IMR-90 (cell line): ENCODE results near the gene RIMOC1. TPM values are rescaled to one million over a fixed set of nuclear protein-coding genes. Genes with fewer than 3 reads are reported as not detected.
A peak's percentile ranks its signal among the peaks of the same experiment; 100 is the strongest.

Experiments
- ATAC-seq: fragments of 200-7000 bp; cut with Tn5 transposase; 2 replicates; pipeline ENCODE4 v1.9.1; 2020; ENCODE audit warnings: low read depth, mild to moderate bottlenecking, moderate library complexity
- Bru-seq: library from RNA; stranded (reverse); fragments of 400-500 nt; gene quantifications from one replicate; lab custom pipeline; 2021; lab: Mats Ljungman, UMichigan
- BruChase-seq, 2 experiments: library from RNA; stranded (reverse); fragments of 400-500 nt; gene quantifications; one replicate each; lab custom pipeline; 2021; lab: Mats Ljungman, UMichigan
- BruUV-seq: library from RNA; stranded (reverse); fragments of 400-500 nt; replicated peaks from 2 replicates; lab custom pipeline; 2021; lab: Mats Ljungman, UMichigan
- CTCF ChIA-PET: fragments of 300-600 bp; formaldehyde crosslinking; extraction: SDS; loops from one replicate; lab custom pipeline; 2021; ENCODE audit warnings: antibody characterized with exemption; lab: Yijun Ruan, JAX
- POLR2A ChIA-PET: fragments of 300-600 bp; sonication (Branson Sonifier 250); formaldehyde crosslinking; loops from one replicate; lab custom pipeline; 2022; ENCODE audit warnings: antibody characterized with exemption; ENCODE audit not compliant: unreplicated experiment; lab: Charles Lee
- DNase-seq: peaks from one replicate; pipeline ENCODE4 v3.0.0; 2013
- H2AFZ ChIP-seq: replicated peaks from 2 replicates; pipeline ENCODE3; 2013; ENCODE audit warnings: low read length, mild to moderate bottlenecking; ENCODE audit not compliant: poor library complexity
- H2AK5ac ChIP-seq: 2 replicates; pipeline ENCODE4 v1.6.1; 2013; ENCODE audit warnings: low read depth, low read length, inconsistent platforms
- H2AK9ac ChIP-seq: replicated peaks from 2 replicates; pipeline ENCODE3; 2013; ENCODE audit warnings: mild to moderate bottlenecking, low read depth, low read length, moderate library complexity; ENCODE audit not compliant: poor library complexity
- H2BK120ac ChIP-seq: 2 replicates; pipeline ENCODE4 v1.6.1; 2013; ENCODE audit warnings: low read depth, low read length, inconsistent platforms
- H2BK15ac ChIP-seq: 3 replicates; pipeline ENCODE4 v1.6.1; 2013; ENCODE audit warnings: low read depth, low read length, inconsistent platforms
- H2BK20ac ChIP-seq: 2 replicates; pipeline ENCODE4 v1.6.1; 2013; ENCODE audit warnings: low read depth, mild to moderate bottlenecking, inconsistent platforms, low read length, moderate library complexity
- H2BK5ac ChIP-seq: 2 replicates; pipeline ENCODE4 v1.6.1; 2013; ENCODE audit warnings: mild to moderate bottlenecking, low read depth, low read length, inconsistent platforms; ENCODE audit not compliant: poor library complexity, severe bottlenecking
- H3K14ac ChIP-seq: replicated peaks from 2 replicates; pipeline ENCODE4 v1.6.1; 2013; ENCODE audit warnings: low read depth, low read length, inconsistent platforms
- H3K18ac ChIP-seq: 2 replicates; pipeline ENCODE4 v1.6.1; 2013; ENCODE audit warnings: low read depth, low read length, control low read depth
- H3K23ac ChIP-seq: 2 replicates; pipeline ENCODE4 v1.6.1; 2013; ENCODE audit warnings: low read depth, low read length, inconsistent platforms
- H3K27ac ChIP-seq: 2 replicates; pipeline ENCODE4 v1.5.1; 2013; ENCODE audit warnings: mild to moderate bottlenecking, control low read depth, low read length; ENCODE audit not compliant: insufficient read depth
- H3K27me3 ChIP-seq: 2 replicates; pipeline ENCODE4 v1.6.1; 2013; ENCODE audit warnings: low read length; ENCODE audit not compliant: control insufficient read depth, insufficient read depth
- H3K36me3 ChIP-seq: 2 replicates; pipeline ENCODE4 v1.6.1; 2013; ENCODE audit warnings: low read length, mixed read lengths; ENCODE audit not compliant: control insufficient read depth, insufficient read depth
- H3K4ac ChIP-seq: 2 replicates; pipeline ENCODE4 v1.6.1; 2013; ENCODE audit warnings: low read depth, low read length, inconsistent platforms
- H3K4me1 ChIP-seq: 2 replicates; pipeline ENCODE4 v1.6.1; 2013; ENCODE audit warnings: low read length, mixed read lengths; ENCODE audit not compliant: control insufficient read depth, insufficient read depth
- H3K4me2 ChIP-seq: 2 replicates; pipeline ENCODE4 v1.6.1; 2013; ENCODE audit warnings: low read depth, mild to moderate bottlenecking, control low read depth, low read length, moderate library complexity
- H3K4me3 ChIP-seq: 2 replicates; pipeline ENCODE4 v1.5.1; 2013; ENCODE audit warnings: low read depth, mild to moderate bottlenecking, control low read depth, low read length, moderate library complexity; ENCODE audit not compliant: insufficient read depth
- H3K56ac ChIP-seq: 2 replicates; pipeline ENCODE4 v1.6.1; 2013; ENCODE audit warnings: low read length, inconsistent platforms; ENCODE audit not compliant: insufficient read depth; ENCODE audit errors: extremely low read depth
- H3K79me1 ChIP-seq, 2 experiments: 2 replicates each; pipeline ENCODE4 v1.6.1; 2013; ENCODE audit warnings: low read length in 2 of 2, inconsistent platforms in 1 of 2, low read depth in 1 of 2
- H3K9ac ChIP-seq: 2 replicates; pipeline ENCODE4 v1.6.1; 2013; ENCODE audit warnings: low read depth, low read length, control low read depth
- H3K9me1 ChIP-seq: 2 replicates; pipeline ENCODE4 v1.6.1; 2013; ENCODE audit warnings: low read length, inconsistent platforms; ENCODE audit not compliant: insufficient read depth
- H3K9me3 ChIP-seq: 2 replicates; pipeline ENCODE4 v1.6.1; 2013; ENCODE audit warnings: low read length; ENCODE audit not compliant: control insufficient read depth, insufficient read depth
- H4K20me1 ChIP-seq: 2 replicates; pipeline ENCODE4 v1.6.1; 2013; ENCODE audit warnings: low read length, inconsistent platforms; ENCODE audit not compliant: insufficient read depth
- H4K5ac ChIP-seq: 2 replicates; pipeline ENCODE4 v1.6.1; 2013; ENCODE audit warnings: mild to moderate bottlenecking, low read depth, low read length, control low read depth
- H4K8ac ChIP-seq, 2 experiments: 2 replicates each; pipeline ENCODE4 v1.6.1; 2013; ENCODE audit warnings: low read depth in 2 of 2, low read length in 2 of 2, control low read depth in 1 of 2, inconsistent platforms in 1 of 2
- H4K91ac ChIP-seq: 2 replicates; pipeline ENCODE4 v1.6.1; 2013; ENCODE audit warnings: low read depth, low read length, inconsistent platforms; ENCODE audit not compliant: insufficient read depth
- BHLHE40 ChIP-seq: fragments of 150-350 bp; IDR thresholded peaks from 2 replicates; pipeline ENCODE4 v1.6.1; 2016; ENCODE audit warnings: mild to moderate bottlenecking, low read depth, low read length
- CEBPB ChIP-seq: IDR thresholded peaks from 2 replicates; pipeline ENCODE4 v1.6.1; 2012; ENCODE audit warnings: low read depth, low read length, improper control_type of control experiment
- CHD1 ChIP-seq: IDR thresholded peaks from 2 replicates; pipeline ENCODE4 v1.6.1; 2012; ENCODE audit warnings: low read depth, low read length, improper control_type of control experiment
- MAZ ChIP-seq: IDR thresholded peaks from 2 replicates; pipeline ENCODE4 v1.6.1; 2012; ENCODE audit warnings: low read depth, mild to moderate bottlenecking, low read length, improper control_type of control experiment, moderate library complexity, borderline replicate concordance
- POLR2A ChIP-seq: IDR thresholded peaks from 2 replicates; pipeline ENCODE4 v1.6.1; 2012; ENCODE audit warnings: mild to moderate bottlenecking, low read depth, low read length
- RFX5 ChIP-seq: IDR thresholded peaks from 2 replicates; pipeline ENCODE4 v1.8.0; 2012; ENCODE audit warnings: low read depth, mild to moderate bottlenecking, low read length, moderate library complexity
- SMC3 ChIP-seq: fragments of 150-350 bp; IDR thresholded peaks from 2 replicates; pipeline ENCODE4 v1.6.1; 2016; ENCODE audit warnings: low read depth, mild to moderate bottlenecking, antibody characterized with exemption, low read length, moderate library complexity
- WGBS, 2 experiments: methylation state at CpG; one replicate each; pipeline versions ENCODE4 v1.1.5 to v1.1.7; 2013; ENCODE audit warnings: missing lambda C conversion rate in 2 of 2; ENCODE audit not compliant: insufficient read length in 1 of 2; ENCODE audit errors: extremely low coverage in 2 of 2; 5-methylcytosine and 5-hydroxymethylcytosine counted together
- dilution Hi-C: fragments of 300-500 bp; cut with HindIII; formaldehyde crosslinking; loops from one replicate; pipeline ENCODE4 v1.14.3; 2018; ENCODE audit warnings: low sequenced_read_pairs; ENCODE audit not compliant: unreplicated experiment
- in situ Hi-C: fragments of 300-500 bp; cut with MboI; formaldehyde crosslinking; loops from 3 replicates; pipeline ENCODE4 v1.14.3; 2019; ENCODE audit warnings: low sequenced_read_pairs, inconsistent platforms, mixed read lengths
- intact Hi-C: fragments of 100-400 bp; cut with micrococcal nuclease; formaldehyde crosslinking; loops from 2 replicates; pipeline ENCODE4 v1.10.0; 2022
- long read RNA-seq: library from polyadenylated mRNA; unstranded; transcript quantifications from one replicate; pipeline ENCODE4 v2.0.0, GENCODE V29; 2021; ENCODE audit not compliant: unreplicated experiment
- polyA plus RNA-seq, 3 experiments: library from polyadenylated mRNA; depleted of rRNA; stranded (reverse); fragments of >200 nt; gene quantifications; 2 replicates each; pipeline ENCODE4 v1.2.3, GENCODE V29; 2012; ENCODE audit warnings: low replicate concordance in 1 of 3
- total RNA-seq: library from RNA; depleted of rRNA; stranded (reverse); fragments of >200 nt; gene quantifications from 2 replicates; pipeline ENCODE4 v1.2.3, GENCODE V29; 2012; rRNA removed
- TF ChIP-seq, protein P1 (sequence below): fragments of 150-350 bp; IDR thresholded peaks from 2 replicates; pipeline ENCODE4 v1.6.1; 2017; ENCODE audit warnings: mild to moderate bottlenecking, antibody characterized with exemption, low read length, low read depth
- TF ChIP-seq, protein P2 (sequence below): conservative IDR thresholded peaks from 2 replicates; pipeline ENCODE4 v1.5.1; 2012; ENCODE audit warnings: mild to moderate bottlenecking, low read depth, low read length, improper control_type of control experiment

The RIMOC1 gene, protein sequence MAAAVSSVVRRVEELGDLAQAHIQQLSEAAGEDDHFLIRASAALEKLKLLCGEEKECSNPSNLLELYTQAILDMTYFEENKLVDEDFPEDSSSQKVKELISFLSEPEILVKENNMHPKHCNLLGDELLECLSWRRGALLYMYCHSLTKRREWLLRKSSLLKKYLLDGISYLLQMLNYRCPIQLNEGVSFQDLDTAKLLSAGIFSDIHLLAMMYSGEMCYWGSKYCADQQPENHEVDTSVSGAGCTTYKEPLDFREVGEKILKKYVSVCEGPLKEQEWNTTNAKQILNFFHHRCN
- 4.1 and 10.3 TPM in 2 replicates for total RNA-seq
- polyA plus RNA-seq (2012; rRNA removed), result 7.1 and 9.0 TPM in 2 replicates
- 1.1 and 1.5 TPM in 2 replicates for polyA plus RNA-seq (2012; cell fraction: cytosol; rRNA removed)
- 0.46 and 4.1 TPM in 2 replicates for polyA plus RNA-seq (2012; cell fraction: nucleus; rRNA removed; ENCODE audit: low replicate concordance)
- percentile 74 among the genes with signal in this experiment for Bru-seq, nascent RNA
- BruChase-seq, experiment 1, labeled RNA remaining after a 6-hour chase, result percentile 86 among the genes with signal in this experiment
- percentile 94 among the genes with signal in this experiment for BruChase-seq, experiment 2, labeled RNA remaining after a 2-hour chase
- long read RNA-seq, full-length matches to known transcripts, result 4 of 5 reads
- long read RNA-seq, partial matches to known transcripts, result 0 of 5 reads
- long read RNA-seq, other reads (novel, unspliced or antisense), result 1 of 5 reads

DNA sequence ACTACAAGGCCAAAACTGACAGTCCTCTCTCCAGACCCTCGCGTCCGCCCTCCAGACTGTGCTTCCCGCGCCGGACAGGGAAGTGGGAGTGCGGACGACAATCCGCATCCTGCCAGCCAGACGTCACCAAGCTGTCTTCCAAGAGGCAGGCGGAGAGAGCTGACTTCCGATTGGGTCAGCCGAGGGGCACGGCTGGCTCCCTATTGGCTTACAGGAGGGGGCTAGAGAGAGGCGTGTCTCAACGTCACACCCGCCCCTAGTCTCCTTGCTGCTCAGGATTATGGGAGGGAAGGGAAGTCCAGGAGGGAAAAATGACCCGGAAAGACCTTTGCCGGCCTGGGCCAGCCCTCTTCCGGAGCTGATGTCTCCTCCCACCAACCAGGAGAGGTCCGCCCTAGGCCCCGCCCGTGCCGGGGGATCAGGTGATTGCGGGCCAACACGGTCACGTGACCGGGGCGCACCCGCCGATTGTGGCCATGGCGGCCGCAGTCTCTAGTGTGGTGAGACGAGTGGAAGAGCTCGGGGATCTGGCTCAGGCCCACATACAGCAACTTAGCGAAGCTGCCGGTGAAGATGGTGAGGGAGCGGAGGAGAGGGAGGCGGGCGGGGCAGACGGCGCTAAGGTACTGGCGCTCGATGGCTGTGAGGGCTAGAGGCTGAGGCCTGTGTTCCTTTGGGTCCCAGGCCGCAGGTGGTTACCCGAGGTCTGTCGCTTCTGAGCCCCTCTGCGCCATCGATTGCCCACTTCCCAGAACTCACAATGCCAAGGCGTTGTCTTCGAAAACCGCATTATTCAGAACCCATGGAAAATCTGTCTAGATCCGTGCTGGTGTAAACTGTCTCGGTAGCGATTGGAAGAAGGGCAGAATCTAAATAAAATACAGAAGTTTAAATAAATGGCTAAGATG lies at the start of gene RIMOC1:
TSS of gene RIMOC1 (plus strand) at position 453 of the 908 bp plus-strand sequence. CDS start at position 477, 24 bp downstream.
- intact Hi-C loops, result loop anchor here (1.0 to 5.0 kb wide), 3 partner anchors 21 to 1138 kb away; partner anchors contain the start of genes ANXA2R and FBXO4
- peak within 1 kb of the TSS; percentile 87 for H3K4me3 ChIP-seq
- H3K4me2 ChIP-seq, result peak within 1 kb of the TSS; percentile 86
- no peak within 1 kb of the TSS for H2BK20ac ChIP-seq
- H2AFZ ChIP-seq, result peak within 1 kb of the TSS; percentile 95
- H3K9me3 ChIP-seq, result no peaks in the 10 kb centered on the region
- peak within 1 kb of the TSS; percentile 80 for H4K5ac ChIP-seq
- H2BK15ac ChIP-seq, result no peak within 1 kb of the TSS
- no peaks in the 10 kb centered on the region; the same call in 1 of the 2 replicates for H3K4me1 ChIP-seq
- peak within 1 kb of the TSS; percentile 94 for H3K9ac ChIP-seq
- peak; percentile 99 for ATAC-seq
- H2AK5ac ChIP-seq, result peak within 1 kb of the TSS; percentile 60; the same call in 1 of the 2 replicates
- BruUV-seq, result no TSS peak
- no peaks in the 10 kb centered on the region; the same call in 1 of the 2 replicates for H4K20me1 ChIP-seq
- WGBS, 2 experiments, result 0% methylated on average over 1 of the region's 55 CpGs; no CpG with 5 or more reads in 1 of the 2 experiments
- dilution Hi-C loops, result no loop called here
- peak within 1 kb of the TSS; percentile 83 for H3K23ac ChIP-seq
- peaks cover 11 to 19% of the 10 kb centered on the region in 2 experiments; a peak in 2 of 4 replicates for H3K79me1 ChIP-seq
- peak within 1 kb of the TSS; percentile 59; the same call in 1 of the 2 replicates for H3K56ac ChIP-seq
- peak within 1 kb of the TSS; percentile 89 for H2AK9ac ChIP-seq
- no peaks in the 10 kb centered on the region; the same call in 1 of the 2 replicates for H3K9me1 ChIP-seq
- POLR2A ChIA-PET, result interaction anchor here (0.5 to 0.7 kb wide), 2 partner anchors 22 to 24 kb away, joined by 3 to 4 read pairs; no protein-coding TSS in a partner anchor
- in situ Hi-C loops, result no loop called here
- H2BK5ac ChIP-seq, result peak within 1 kb of the TSS; percentile 75
- H3K18ac ChIP-seq, result peak within 1 kb of the TSS; percentile 58; the same call in 1 of the 2 replicates
- peak; percentile 100 for DNase-seq
- H3K27ac ChIP-seq, result peak within 1 kb of the TSS; percentile 90
- H4K91ac ChIP-seq, result peak within 1 kb of the TSS; percentile 68
- H3K27me3 ChIP-seq, result no peaks in the 10 kb centered on the region
- H3K14ac ChIP-seq, result peak within 1 kb of the TSS; percentile 91
- peak within 1 kb of the TSS; percentile 7; the same call in 1 of the 2 replicates for H2BK120ac ChIP-seq
- peak within 1 kb of the TSS; percentile 66 to 87 for H4K8ac ChIP-seq
- CTCF ChIA-PET, result interaction anchor here (0.8 kb wide), 1 partner anchor 26 kb away, joined by 3 read pairs; no protein-coding TSS in a partner anchor
- peak within 1 kb of the TSS; percentile 79 for H3K4ac ChIP-seq
- H3K36me3 ChIP-seq, result peaks cover 4% of the 10 kb centered on the region
- TF ChIP-seq CEBPB (no peak), POLR2A (peak; percentile 97), MAZ (peak; percentile 55; the same call in 1 of the 2 replicates), BHLHE40 (peak; percentile 95), SMC3 (no peak), RFX5 (peak; percentile 55; the same call in 1 of the 2 replicates), CHD1 (peak; percentile 81)
- TF ChIP-seq, protein P1, sequence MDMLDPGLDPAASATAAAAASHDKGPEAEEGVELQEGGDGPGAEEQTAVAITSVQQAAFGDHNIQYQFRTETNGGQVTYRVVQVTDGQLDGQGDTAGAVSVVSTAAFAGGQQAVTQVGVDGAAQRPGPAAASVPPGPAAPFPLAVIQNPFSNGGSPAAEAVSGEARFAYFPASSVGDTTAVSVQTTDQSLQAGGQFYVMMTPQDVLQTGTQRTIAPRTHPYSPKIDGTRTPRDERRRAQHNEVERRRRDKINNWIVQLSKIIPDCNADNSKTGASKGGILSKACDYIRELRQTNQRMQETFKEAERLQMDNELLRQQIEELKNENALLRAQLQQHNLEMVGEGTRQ, result peak; percentile 99
- TF ChIP-seq, protein P2, sequence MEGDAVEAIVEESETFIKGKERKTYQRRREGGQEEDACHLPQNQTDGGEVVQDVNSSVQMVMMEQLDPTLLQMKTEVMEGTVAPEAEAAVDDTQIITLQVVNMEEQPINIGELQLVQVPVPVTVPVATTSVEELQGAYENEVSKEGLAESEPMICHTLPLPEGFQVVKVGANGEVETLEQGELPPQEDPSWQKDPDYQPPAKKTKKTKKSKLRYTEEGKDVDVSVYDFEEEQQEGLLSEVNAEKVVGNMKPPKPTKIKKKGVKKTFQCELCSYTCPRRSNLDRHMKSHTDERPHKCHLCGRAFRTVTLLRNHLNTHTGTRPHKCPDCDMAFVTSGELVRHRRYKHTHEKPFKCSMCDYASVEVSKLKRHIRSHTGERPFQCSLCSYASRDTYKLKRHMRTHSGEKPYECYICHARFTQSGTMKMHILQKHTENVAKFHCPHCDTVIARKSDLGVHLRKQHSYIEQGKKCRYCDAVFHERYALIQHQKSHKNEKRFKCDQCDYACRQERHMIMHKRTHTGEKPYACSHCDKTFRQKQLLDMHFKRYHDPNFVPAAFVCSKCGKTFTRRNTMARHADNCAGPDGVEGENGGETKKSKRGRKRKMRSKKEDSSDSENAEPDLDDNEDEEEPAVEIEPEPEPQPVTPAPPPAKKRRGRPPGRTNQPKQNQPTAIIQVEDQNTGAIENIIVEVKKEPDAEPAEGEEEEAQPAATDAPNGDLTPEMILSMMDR, result no peak
